Brain pericyte (primary cell): ENCODE results near the gene ZNF365.

Experiments
- DNase-seq: peaks from one replicate; pipeline ENCODE4 v3.0.0-alpha.2; 2012; ENCODE audit warnings: low read depth, low spot score

The ZNF365 gene

GRCh38 chr10:62422068-62422590, 48.0 kb downstream of the ZNF365 start:
- no peak for DNase-seq

- no peak for DNase-seq
Measured at GRCh38 chr10:62424026-62424425, 49.9 kb downstream of the ZNF365 start.

GRCh38 chr10:62426086-62426485, 51.9 kb downstream of the ZNF365 start:
- DNase-seq = no peak

GRCh38 chr10:62426600-62426999, 52.4 kb downstream of the ZNF365 start:
- no peak for DNase-seq

GRCh38 chr10:62430881-62431280, 56.7 kb downstream of the ZNF365 start:
- DNase-seq = no peak

- peak; percentile 20 for DNase-seq
Measured at GRCh38 chr10:62433181-62433692, 59.1 kb downstream of the ZNF365 start.

- DNase-seq = no peak
Measured at GRCh38 chr10:62433901-62434300, 59.7 kb downstream of the ZNF365 start.

GRCh38 chr10:62437696-62438095, 63.5 kb downstream of the ZNF365 start:
- peak; percentile 16 for DNase-seq

- no peak for DNase-seq
Measured at GRCh38 chr10:62442006-62442405, 67.8 kb downstream of the ZNF365 start.

GRCh38 chr10:62442894-62443669, 68.9 kb downstream of the ZNF365 start:
- DNase-seq = no peak

GRCh38 chr10:62443866-62444265, 69.7 kb downstream of the ZNF365 start:
- no peak for DNase-seq

- no peak for DNase-seq
Measured at GRCh38 chr10:62446627-62447026, 72.5 kb downstream of the ZNF365 start.

GRCh38 chr10:62450912-62451610, 76.9 kb downstream of the ZNF365 start:
- no peak for DNase-seq

- no peak for DNase-seq
Measured at GRCh38 chr10:62451611-62451975, 77.4 kb downstream of the ZNF365 start.
